CD8-positive, alpha-beta memory T cell (primary cell): ENCODE results near the gene TSHZ2. TPM values are rescaled to one million over a fixed set of nuclear protein-coding genes. Genes with fewer than 3 reads are reported as not detected.

ENCODE experiments used
- CTCF ChIA-PET: fragments of 350-600 bp; sonication (Branson Sonifier 250); formaldehyde crosslinking; loops from one replicate; lab custom pipeline; 2021; ENCODE audit warnings: antibody characterized with exemption; lab: Charles Lee
- POLR2A ChIA-PET: fragments of 350-600 bp; sonication (Branson Sonifier 250); formaldehyde crosslinking; loops from one replicate; lab custom pipeline; 2021; ENCODE audit warnings: antibody characterized with exemption; lab: Charles Lee
- DNase-seq, 5 donors: peaks; one replicate each; pipeline versions ENCODE4 v3.0.0 to v3.0.0-alpha.2; 2020 to 2022; ENCODE audit warnings: mixed read lengths in 1 of 5
- H3K27ac ChIP-seq: one replicate; pipeline ENCODE4 v1.7.0; 2013; ENCODE audit warnings: low read depth, mild to moderate bottlenecking, low read length, moderate library complexity
- H3K27me3 ChIP-seq: 2 replicates; pipeline ENCODE4 v1.7.0; 2013; ENCODE audit warnings: low read length, mild to moderate bottlenecking; ENCODE audit not compliant: insufficient read depth, poor library complexity, severe bottlenecking
- H3K36me3 ChIP-seq: 2 replicates; pipeline ENCODE4 v1.7.0; 2013; ENCODE audit warnings: mild to moderate bottlenecking, low read length, moderate library complexity; ENCODE audit not compliant: insufficient read depth
- H3K4me1 ChIP-seq: 2 replicates; pipeline ENCODE4 v1.7.0; 2013; ENCODE audit warnings: mild to moderate bottlenecking, low read length, moderate library complexity; ENCODE audit not compliant: insufficient read depth
- H3K4me3 ChIP-seq: 2 replicates; pipeline ENCODE4 v1.7.0; 2013; ENCODE audit warnings: mild to moderate bottlenecking, low read length
- H3K9me3 ChIP-seq: 2 replicates; pipeline ENCODE4 v1.7.0; 2013; ENCODE audit warnings: mild to moderate bottlenecking, low read length
- H3K27ac Mint-ChIP-seq, 8 donors: one replicate each; pipeline ENCODE4 v1.8.0; 2020 to 2021; ENCODE audit warnings: mixed read lengths in 8 of 8, mild to moderate bottlenecking in 6 of 8, inconsistent platforms in 3 of 8, moderate library complexity in 3 of 8
- H3K27me3 Mint-ChIP-seq, 2 donors: one replicate each; pipeline ENCODE4 v1.8.0; 2020 to 2021; ENCODE audit warnings: mixed read lengths in 2 of 2, mild to moderate bottlenecking in 1 of 2, moderate library complexity in 1 of 2
- H3K36me3 Mint-ChIP-seq, 3 donors: one replicate each; pipeline ENCODE4 v1.8.0; 2020 to 2021; ENCODE audit warnings: mixed read lengths in 3 of 3, inconsistent platforms in 1 of 3, mild to moderate bottlenecking in 1 of 3
- H3K4me1 Mint-ChIP-seq, 3 donors: one replicate each; pipeline ENCODE4 v1.8.0; 2020 to 2021; ENCODE audit warnings: mixed read lengths in 3 of 3, inconsistent platforms in 1 of 3, mild to moderate bottlenecking in 1 of 3
- H3K4me3 Mint-ChIP-seq, 7 donors: one replicate each; pipeline ENCODE4 v1.8.0; 2020 to 2021; ENCODE audit warnings: mixed read lengths in 7 of 7, mild to moderate bottlenecking in 6 of 7, moderate library complexity in 4 of 7, inconsistent platforms in 2 of 7
- H3K9me3 Mint-ChIP-seq, 5 donors: one replicate each; pipeline ENCODE4 v1.8.0; 2020 to 2022; ENCODE audit warnings: mixed read lengths in 5 of 5, mild to moderate bottlenecking in 3 of 5, moderate library complexity in 2 of 5, inconsistent platforms in 1 of 5
- polyA plus RNA-seq: library from polyadenylated mRNA; unstranded; fragments of 300-500 nt; fragmentation: Illumina TruSeq; gene quantifications from one replicate; pipeline ENCODE4 v1.2.3, GENCODE V29; 2021
- total RNA-seq, 2 experiments: library from RNA; stranded (reverse); gene quantifications; one replicate each; pipeline ENCODE4 v1.2.3, GENCODE V29; 2021

TSHZ2 gene
- total RNA-seq: 1 to 10 TPM; 1.5 to 1.6 TPM
- polyA plus RNA-seq: 0.10 TPM

- DNase-seq: no peak
- Histone ChIP-seq H3K27ac (no peak within 1 kb of the TSS), H3K27me3 (no peaks in the 10 kb centered on the region), H3K9me3 (no peaks in the 10 kb centered on the region), H3K36me3 (no peaks in the 10 kb centered on the region), H3K4me3 (peak within 1 kb of the TSS; percentile 70), H3K4me1 (peaks cover 6% of the 10 kb centered on the region)
- Mint-ChIP-seq H3K27ac (peak within 1 kb of the TSS in 7 of 8 donors; percentile 69 to 99 (median 76)), H3K36me3 (peaks cover 0 to 3% (median 0%) of the 10 kb centered on the region in 3 donors), H3K4me3 (peak within 1 kb of the TSS; percentile 75 to 94 (median 84)), H3K27me3 (peaks cover 42 to 86% of the 10 kb centered on the region in 2 donors), H3K9me3 (peaks cover 0 to 2% (median 0%) of the 10 kb centered on the region in 5 donors), H3K4me1 (peaks cover 8 to 42% (median 29%) of the 10 kb centered on the region in 3 donors)
- ChIA-PET POLR2A (no interaction called here), CTCF (no interaction called here)
Measured at GRCh38 chr20:52972190-52972937, at the start of gene TSHZ2. Gene TSHZ2, plus strand, starts transcription at chr20:52972358. Its CDS starts 936 bp downstream, at chr20:52973294.

GRCh38 chr20:52922436-52922835, 49.7 kb upstream of the TSHZ2 start:
- Mint-ChIP-seq H3K9me3 (peaks cover 0 to 3% (median 0%) of the 10 kb centered on the region in 5 donors), H3K36me3 (no peaks in the 10 kb centered on the region), H3K27me3 (peaks cover 0 to 26% of the 10 kb centered on the region in 2 donors), H3K4me1 (no peaks in the 10 kb centered on the region), H3K4me3 (no peak overlapping the region), H3K27ac (peak overlapping the region in 1 of 8 donors; percentile 16)
- CTCF ChIA-PET: no interaction called here
- POLR2A ChIA-PET: no interaction called here
- Histone ChIP-seq H3K36me3 (no peaks in the 10 kb centered on the region), H3K4me1 (no peaks in the 10 kb centered on the region), H3K4me3 (no peak overlapping the region), H3K27ac (no peak overlapping the region), H3K9me3 (no peaks in the 10 kb centered on the region), H3K27me3 (no peaks in the 10 kb centered on the region)
- no peak for DNase-seq

- H3K27me3 ChIP-seq: no peaks in the 10 kb centered on the region
- no peaks in the 10 kb centered on the region for H3K4me1 ChIP-seq
- H3K4me3 Mint-ChIP-seq: peak overlapping the region in 1 of 7 donors; percentile 32
- no peaks in the 10 kb centered on the region for H3K36me3 Mint-ChIP-seq
- ChIA-PET POLR2A (no interaction called here), CTCF (no interaction called here)
- no peaks in the 10 kb centered on the region for H3K9me3 ChIP-seq
- no peaks in the 10 kb centered on the region for H3K36me3 ChIP-seq
- DNase-seq: no peak
- H3K9me3 Mint-ChIP-seq: peaks cover 0 to 3% (median 0%) of the 10 kb centered on the region in 5 donors
- H3K27ac ChIP-seq: no peak overlapping the region
- peaks cover 0 to 20% of the 10 kb centered on the region in 2 donors for H3K27me3 Mint-ChIP-seq
- no peak overlapping the region for H3K4me3 ChIP-seq
- H3K27ac Mint-ChIP-seq: no peak overlapping the region
- H3K4me1 Mint-ChIP-seq: no peaks in the 10 kb centered on the region
Measured at GRCh38 chr20:52923123-52923937, 48.8 kb upstream of the TSHZ2 start.

- CTCF ChIA-PET: no interaction called here
- POLR2A ChIA-PET: no interaction called here
- Mint-ChIP-seq H3K36me3 (no peaks in the 10 kb centered on the region), H3K27ac (no peak overlapping the region), H3K9me3 (peaks cover 0 to 3% (median 0%) of the 10 kb centered on the region in 5 donors), H3K4me1 (no peaks in the 10 kb centered on the region), H3K4me3 (no peak overlapping the region), H3K27me3 (peaks cover 0 to 24% of the 10 kb centered on the region in 2 donors)
- Histone ChIP-seq H3K27me3 (no peaks in the 10 kb centered on the region), H3K27ac (no peak overlapping the region), H3K36me3 (no peaks in the 10 kb centered on the region), H3K4me1 (no peaks in the 10 kb centered on the region), H3K9me3 (no peaks in the 10 kb centered on the region), H3K4me3 (no peak overlapping the region)
- DNase-seq: no peak
Measured at GRCh38 chr20:52924411-52925271, 47.5 kb upstream of the TSHZ2 start.

- no peak overlapping the region for H3K4me3 ChIP-seq
- POLR2A ChIA-PET: no interaction called here
- H3K4me3 Mint-ChIP-seq: no peak overlapping the region
- no peaks in the 10 kb centered on the region for H3K4me1 ChIP-seq
- no peak overlapping the region for H3K27ac ChIP-seq
- H3K9me3 Mint-ChIP-seq: peaks cover 0 to 3% (median 0%) of the 10 kb centered on the region in 5 donors
- H3K36me3 Mint-ChIP-seq: no peaks in the 10 kb centered on the region
- no peak for DNase-seq
- H3K27ac Mint-ChIP-seq: no peak overlapping the region
- CTCF ChIA-PET: no interaction called here
- no peaks in the 10 kb centered on the region for H3K27me3 ChIP-seq
- H3K9me3 ChIP-seq: no peaks in the 10 kb centered on the region
- no peaks in the 10 kb centered on the region for H3K4me1 Mint-ChIP-seq
- no peaks in the 10 kb centered on the region for H3K36me3 ChIP-seq
- peaks cover 0 to 24% of the 10 kb centered on the region in 2 donors for H3K27me3 Mint-ChIP-seq
Measured at GRCh38 chr20:52926505-52926904, 45.7 kb upstream of the TSHZ2 start.

- H3K36me3 ChIP-seq: no peaks in the 10 kb centered on the region
- ChIA-PET CTCF (no interaction called here), POLR2A (no interaction called here)
- no peak overlapping the region for H3K27ac ChIP-seq
- Mint-ChIP-seq H3K9me3 (peaks cover 0 to 3% (median 0%) of the 10 kb centered on the region in 5 donors), H3K4me3 (no peak overlapping the region), H3K4me1 (no peaks in the 10 kb centered on the region), H3K36me3 (no peaks in the 10 kb centered on the region), H3K27ac (no peak overlapping the region), H3K27me3 (peaks cover 0 to 9% of the 10 kb centered on the region in 2 donors)
- DNase-seq: no peak
- H3K4me1 ChIP-seq: no peaks in the 10 kb centered on the region
- no peaks in the 10 kb centered on the region for H3K27me3 ChIP-seq
- H3K9me3 ChIP-seq: no peaks in the 10 kb centered on the region
- H3K4me3 ChIP-seq: no peak overlapping the region
Measured at GRCh38 chr20:52933867-52934266, 38.3 kb upstream of the TSHZ2 start.

GRCh38 chr20:52936351-52937340, 35.5 kb upstream of the TSHZ2 start:
- no peaks in the 10 kb centered on the region for H3K9me3 Mint-ChIP-seq
- peaks cover 2 to 6% of the 10 kb centered on the region in 2 donors for H3K27me3 Mint-ChIP-seq
- DNase-seq: no peak
- no peak overlapping the region for H3K4me3 Mint-ChIP-seq
- ChIA-PET CTCF (no interaction called here), POLR2A (no interaction called here)
- H3K27me3 ChIP-seq: no peaks in the 10 kb centered on the region
- H3K4me3 ChIP-seq: no peak overlapping the region
- H3K36me3 Mint-ChIP-seq: no peaks in the 10 kb centered on the region
- H3K27ac Mint-ChIP-seq: no peak overlapping the region
- no peaks in the 10 kb centered on the region for H3K9me3 ChIP-seq
- no peaks in the 10 kb centered on the region for H3K36me3 ChIP-seq
- no peak overlapping the region for H3K27ac ChIP-seq
- no peaks in the 10 kb centered on the region for H3K4me1 ChIP-seq
- H3K4me1 Mint-ChIP-seq: no peaks in the 10 kb centered on the region
